GM12878 (cell line): ENCODE measurements around the gene CDPF1. TPM values are rescaled to one million over a fixed set of nuclear protein-coding genes. Genes with fewer than 3 reads are reported as not detected.
A peak's percentile ranks its signal among the peaks of the same experiment; 100 is the strongest.

Source experiments
- ATF7 ChIP-seq: fragments of 450-650 bp; IDR thresholded peaks from 2 replicates; pipeline ENCODE4 v1.6.1; 2016; ENCODE audit warnings: low read depth, mild to moderate bottlenecking
- CHD4 ChIP-seq: fragments of 200-600 bp; sonication (generic); IDR thresholded peaks from 2 replicates; pipeline ENCODE4 v1.6.1; 2016; ENCODE audit warnings: mild to moderate bottlenecking
- E2F8 ChIP-seq: fragments of 450-650 bp; IDR thresholded peaks from 2 replicates; pipeline ENCODE4 v1.6.1; 2018; ENCODE audit warnings: mild to moderate bottlenecking, low read depth, moderate library complexity; ENCODE audit not compliant: partially characterized antibody
- EZH2 ChIP-seq: IDR thresholded peaks from 2 replicates; pipeline ENCODE4 v1.6.1; 2012; ENCODE audit warnings: low read depth, mild to moderate bottlenecking, control low read depth, inconsistent platforms, low read length, borderline replicate concordance; ENCODE audit not compliant: control insufficient read depth
- IKZF2 ChIP-seq, 2 experiments: fragments of 450-650 bp; IDR thresholded peaks; 2 replicates each; pipeline ENCODE4 v1.6.1; 2017; ENCODE audit warnings: mild to moderate bottlenecking in 2 of 2, moderate library complexity in 2 of 2
- IRF3 ChIP-seq: fragments of 450-650 bp; IDR thresholded peaks from 2 replicates; pipeline ENCODE4 v1.6.1; 2014; ENCODE audit warnings: mild to moderate bottlenecking
- MTA3 ChIP-seq: IDR thresholded peaks from 2 replicates; pipeline ENCODE4 v1.6.1; 2012; ENCODE audit warnings: low read length, inconsistent platforms, borderline replicate concordance
- NR2C1 ChIP-seq: fragments of 450-650 bp; IDR thresholded peaks from 2 replicates; pipeline ENCODE4 v1.6.1; 2017; ENCODE audit warnings: antibody characterized with exemption, mild to moderate bottlenecking, moderate library complexity
- PML ChIP-seq: IDR thresholded peaks from 2 replicates; pipeline ENCODE4 v1.6.1; 2012; ENCODE audit warnings: low read length, inconsistent platforms
- RAD21 ChIP-seq: IDR thresholded peaks from 2 replicates; pipeline ENCODE4 v1.6.1; 2011; ENCODE audit warnings: mild to moderate bottlenecking, low read depth, low read length, moderate library complexity; ENCODE audit not compliant: insufficient read depth
- RELA ChIP-seq: fragments of 450-650 bp; IDR thresholded peaks from 2 replicates; pipeline ENCODE4 v1.8.0; 2014; ENCODE audit warnings: borderline replicate concordance; ENCODE audit not compliant: partially characterized antibody
- SKIL ChIP-seq: fragments of 450-650 bp; IDR thresholded peaks from 2 replicates; pipeline ENCODE4 v1.6.1; 2017; ENCODE audit warnings: mild to moderate bottlenecking, low read depth, inconsistent platforms; ENCODE audit not compliant: poor library complexity, severe bottlenecking
- SP1 ChIP-seq: IDR thresholded peaks from one replicate; pipeline ENCODE4 v1.6.1; 2011; ENCODE audit warnings: low read depth, low read length
- SUPT20H ChIP-seq: IDR thresholded peaks from 2 replicates; pipeline ENCODE4 v1.6.1; 2011; ENCODE audit warnings: low read depth, mild to moderate bottlenecking, low read length, moderate library complexity, borderline replicate concordance; ENCODE audit not compliant: control insufficient read depth
- TARDBP ChIP-seq: IDR thresholded peaks from 2 replicates; pipeline ENCODE4 v1.6.1; 2016; ENCODE audit warnings: borderline replicate concordance
- TCF12 ChIP-seq: IDR thresholded peaks from 2 replicates; pipeline ENCODE4 v1.6.1; 2011; ENCODE audit warnings: low read depth, mild to moderate bottlenecking, low read length
- ZBED1 ChIP-seq: IDR thresholded peaks from 2 replicates; pipeline ENCODE4 v1.6.1; 2016; ENCODE audit warnings: borderline replicate concordance
- ZNF384 ChIP-seq: IDR thresholded peaks from 2 replicates; pipeline ENCODE4 v1.6.1; 2012; ENCODE audit warnings: low read depth, mild to moderate bottlenecking, low read length, improper control_type of control experiment, borderline replicate concordance
- ZNF687 ChIP-seq: fragments of 450-650 bp; IDR thresholded peaks from 2 replicates; pipeline ENCODE4 v1.6.1; 2017; ENCODE audit warnings: mild to moderate bottlenecking, moderate library complexity
- polyA plus RNA-seq, 11 experiments: library from polyadenylated mRNA; depleted of rRNA in 4 of 11; unstranded in 6 of 11; stranded (reverse) in 5 of 11; fragments of >200 nt; fragmentation: Nextera tagmentation in 4 of 11; fragmentation: Illumina TruSeq in 1 of 11; extraction: Ambion mirVana in 4 of 11; extraction: Trizol in 1 of 11; gene quantifications; 1 replicate in 1 of 11; 2 replicates in 10 of 11; pipeline versions ENCODE4 v1.2.1 to v1.2.3, GENCODE V29; 2011 to 2016; ENCODE audit warnings: inconsistent platforms in 2 of 11, missing spikeins in 2 of 11, low read depth in 1 of 11
- total RNA-seq, 4 experiments: library from RNA; depleted of rRNA in 3 of 4; stranded (reverse); fragments of >200 nt in 3 of 4; fragmentation: Illumina TruSeq in 1 of 4; extraction: Trizol in 1 of 4; gene quantifications; 2 replicates each; pipeline versions ENCODE4 v1.2.1 to v1.2.3, GENCODE V29; 2013 to 2021

The CDPF1 gene
- total and polyA plus RNA-seq, 10 of the 15 experiments (the other 5 are each of a cell fraction or from before 2014, with no cell fraction given): 1.0 to 22.4 (median 7.9) TPM

- TF ChIP-seq RELA: no peak
- no peak for TF ChIP-seq CHD4
- TF ChIP-seq IRF3: no peak
- TF ChIP-seq PML: peak; percentile 66; the same call in 1 of the 2 replicates
- no peak for TF ChIP-seq ZNF384
- TF ChIP-seq SP1: peak; percentile 65
- no peak for TF ChIP-seq EZH2
- peak; percentile 42 to 53; a peak in 2 of 4 replicates for TF ChIP-seq IKZF2 (IDR thresholded peaks at IDR 0.05)
- TF ChIP-seq ZNF687: peak; percentile 97
- TF ChIP-seq ZBED1: no peak
- no peak for TF ChIP-seq RAD21
- TF ChIP-seq ATF7: peak; percentile 90
- TF ChIP-seq SKIL: no peak
- peak; percentile 90 for TF ChIP-seq NR2C1
- peak; percentile 36 for TF ChIP-seq E2F8
- no peak for TF ChIP-seq TARDBP
- TF ChIP-seq TCF12: peak; percentile 67
- TF ChIP-seq MTA3: peak; percentile 45; the same call in 1 of the 2 replicates
- TF ChIP-seq SUPT20H: no peak
These were observed 38.0 kb upstream of the CDPF1 start (continued) for GRCh38 chr22:46287873-46288751.
